Measurements from ENCODE around the gene PPM1E. TPM values are rescaled to one million over a fixed set of nuclear protein-coding genes. Genes with fewer than 3 reads are reported as not detected.

The PPM1E gene
- polyA plus RNA-seq, 1 donor (not counting 4 experiments of a cell fraction or from before 2014, with no cell fraction given) = not detected

DNA sequence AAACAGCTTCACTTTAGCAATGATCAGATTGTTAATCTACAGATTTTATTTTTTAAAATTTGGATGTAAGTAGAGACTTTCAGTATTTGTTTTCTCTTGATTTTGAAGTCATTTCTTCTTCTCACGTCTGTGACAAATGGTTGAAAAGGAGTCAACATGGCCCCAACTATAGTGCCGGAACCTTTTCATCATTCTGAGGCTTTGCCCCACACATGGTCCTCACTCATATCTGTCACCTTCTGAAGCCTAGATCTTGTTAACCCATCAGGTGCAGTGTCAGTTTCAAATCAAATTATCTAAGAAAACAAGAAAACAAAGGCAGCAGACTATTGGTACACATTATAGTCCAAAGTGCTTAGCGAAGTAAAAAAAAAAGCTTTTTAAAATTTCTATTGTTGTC, 227.0 kb downstream of the PPM1E start:
- H3K9ac ChIP-seq (ENCODE audit: control insufficient read depth, extremely low read depth, insufficient read depth, low read length) = no peak overlapping the region
- H3K9me3 ChIP-seq (ENCODE audit: control insufficient read depth, low read depth, low read length) = no peaks in the 10 kb centered on the region
- dilution Hi-C loops (cut with MboI; ENCODE audit: extremely low pct_ligation_motif_present, low sequenced_read_pairs) = no loop called here
- peaks cover 0 to 7% of the 10 kb centered on the region in 2 experiments for H3K36me3 ChIP-seq (ENCODE audit: control insufficient read depth in 2 of 2, extremely low read depth in 1 of 2, insufficient read depth in 2 of 2, low read length in 2 of 2)
- no peaks in the 10 kb centered on the region for H3K9me1 ChIP-seq (ENCODE audit: control insufficient read depth, extremely low read depth, insufficient read depth, low read length)
- no peaks in the 10 kb centered on the region for H3K4me1 ChIP-seq (ENCODE audit: control insufficient read depth, extremely low read depth, insufficient read depth, low read length)
- DNase-seq (ENCODE audit: low read depth, low spot score) (no peak), FAIRE-seq (no peak)
- TF ChIP-seq, protein P1, sequence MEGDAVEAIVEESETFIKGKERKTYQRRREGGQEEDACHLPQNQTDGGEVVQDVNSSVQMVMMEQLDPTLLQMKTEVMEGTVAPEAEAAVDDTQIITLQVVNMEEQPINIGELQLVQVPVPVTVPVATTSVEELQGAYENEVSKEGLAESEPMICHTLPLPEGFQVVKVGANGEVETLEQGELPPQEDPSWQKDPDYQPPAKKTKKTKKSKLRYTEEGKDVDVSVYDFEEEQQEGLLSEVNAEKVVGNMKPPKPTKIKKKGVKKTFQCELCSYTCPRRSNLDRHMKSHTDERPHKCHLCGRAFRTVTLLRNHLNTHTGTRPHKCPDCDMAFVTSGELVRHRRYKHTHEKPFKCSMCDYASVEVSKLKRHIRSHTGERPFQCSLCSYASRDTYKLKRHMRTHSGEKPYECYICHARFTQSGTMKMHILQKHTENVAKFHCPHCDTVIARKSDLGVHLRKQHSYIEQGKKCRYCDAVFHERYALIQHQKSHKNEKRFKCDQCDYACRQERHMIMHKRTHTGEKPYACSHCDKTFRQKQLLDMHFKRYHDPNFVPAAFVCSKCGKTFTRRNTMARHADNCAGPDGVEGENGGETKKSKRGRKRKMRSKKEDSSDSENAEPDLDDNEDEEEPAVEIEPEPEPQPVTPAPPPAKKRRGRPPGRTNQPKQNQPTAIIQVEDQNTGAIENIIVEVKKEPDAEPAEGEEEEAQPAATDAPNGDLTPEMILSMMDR (optimal IDR thresholded peaks at IDR 0.05 in 1 of 3, IDR thresholded peaks at IDR 0.05 in 1 of 3, conservative IDR thresholded peaks at IDR 0.05 in 1 of 3; ENCODE audit: extremely low read depth in 1 of 3, insufficient read depth in 2 of 3, low read length in 3 of 3) = no peak
- no peak for TF ChIP-seq EZH2 (IDR thresholded peaks at IDR 0.05; ENCODE audit: low read length)
- H3K27me3 ChIP-seq (ENCODE audit: control insufficient read depth, extremely low read depth, insufficient read depth, low read length) = no peaks in the 10 kb centered on the region
- no peak overlapping the region for H3K4me3 ChIP-seq (ENCODE audit: control insufficient read depth in 2 of 3, extremely low read depth in 1 of 3, insufficient read depth in 2 of 3, low read depth in 1 of 3, low read length in 3 of 3)
- no peaks in the 10 kb centered on the region for H4K20me1 ChIP-seq (ENCODE audit: control insufficient read depth, extremely low read depth, insufficient read depth, low read length)
- no peak overlapping the region for H3K27ac ChIP-seq (ENCODE audit: control insufficient read depth, insufficient read depth, low read length)
- H2AFZ ChIP-seq (ENCODE audit: control insufficient read depth, low read length) = no peak overlapping the region
- no peak overlapping the region for H3K4me2 ChIP-seq (ENCODE audit: control insufficient read depth, extremely low read depth, insufficient read depth, low read depth, low read length)
- no peaks in the 10 kb centered on the region for H3K79me2 ChIP-seq (ENCODE audit: control insufficient read depth, insufficient read depth, low read length)

DNA sequence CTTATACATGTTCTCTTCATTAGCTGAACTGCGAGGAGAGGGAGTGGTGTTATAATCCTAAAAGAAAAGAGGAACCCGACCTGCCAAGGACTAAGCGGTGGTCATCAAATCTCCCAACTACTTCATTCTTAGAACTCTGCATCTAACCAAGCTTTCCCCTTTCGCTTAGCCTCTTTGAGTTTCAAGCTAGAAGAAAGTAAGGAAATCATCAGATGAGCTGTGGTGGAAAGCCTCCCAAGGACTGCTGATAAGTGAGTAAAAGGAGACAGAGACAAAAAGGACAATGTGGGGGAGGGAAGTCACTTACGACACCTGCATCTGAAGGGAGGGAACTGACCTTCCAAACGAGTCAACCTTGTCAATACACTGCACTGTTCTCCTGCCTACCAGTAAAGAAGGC, 229.7 kb downstream of the PPM1E start:
- Histone ChIP-seq H3K9me3 (ENCODE audit: control insufficient read depth, low read depth, low read length) (no peaks in the 10 kb centered on the region), H3K9me1 (ENCODE audit: control insufficient read depth, extremely low read depth, insufficient read depth, low read length) (no peaks in the 10 kb centered on the region), H3K36me3 (ENCODE audit: control insufficient read depth in 2 of 2, extremely low read depth in 1 of 2, insufficient read depth in 2 of 2, low read length in 2 of 2) (peaks cover 0 to 7% of the 10 kb centered on the region in 2 experiments), H3K4me2 (ENCODE audit: control insufficient read depth, extremely low read depth, insufficient read depth, low read depth, low read length) (no peak overlapping the region), H3K4me1 (ENCODE audit: control insufficient read depth, extremely low read depth, insufficient read depth, low read length) (no peaks in the 10 kb centered on the region), H4K20me1 (ENCODE audit: control insufficient read depth, extremely low read depth, insufficient read depth, low read length) (no peaks in the 10 kb centered on the region), H2AFZ (ENCODE audit: control insufficient read depth, low read length) (no peak overlapping the region), H3K9ac (ENCODE audit: control insufficient read depth, extremely low read depth, insufficient read depth, low read length) (no peak overlapping the region), H3K4me3 (ENCODE audit: control insufficient read depth in 2 of 3, extremely low read depth in 1 of 3, insufficient read depth in 2 of 3, low read depth in 1 of 3, low read length in 3 of 3) (no peak overlapping the region), H3K79me2 (ENCODE audit: control insufficient read depth, insufficient read depth, low read length) (no peaks in the 10 kb centered on the region), H3K27me3 (ENCODE audit: control insufficient read depth, extremely low read depth, insufficient read depth, low read length) (no peaks in the 10 kb centered on the region), H3K27ac (ENCODE audit: control insufficient read depth, insufficient read depth, low read length) (no peak overlapping the region)
- TF ChIP-seq, protein P1 (optimal IDR thresholded peaks at IDR 0.05 in 1 of 3, IDR thresholded peaks at IDR 0.05 in 1 of 3, conservative IDR thresholded peaks at IDR 0.05 in 1 of 3; ENCODE audit: extremely low read depth in 1 of 3, insufficient read depth in 2 of 3, low read length in 3 of 3) = no peak
- TF ChIP-seq EZH2 (IDR thresholded peaks at IDR 0.05; ENCODE audit: low read length) = no peak
- dilution Hi-C loops (cut with MboI; ENCODE audit: extremely low pct_ligation_motif_present, low sequenced_read_pairs) = no loop called here
- DNase-seq (ENCODE audit: low read depth, low spot score) (no peak), FAIRE-seq (no peak)

Data from keratinocyte (primary cell).